GM12878 (cell line): ENCODE measurements around the gene PCBP1. TPM values are rescaled to one million over a fixed set of nuclear protein-coding genes. Genes with fewer than 3 reads are reported as not detected.

Experiments used
- BCL11A ChIP-seq: IDR thresholded peaks from 2 replicates; pipeline ENCODE4 v1.6.1; 2011; ENCODE audit warnings: low read depth, low read length
- BHLHE40 ChIP-seq, 2 experiments: fragments of 450-650 bp in 1 of 2; IDR thresholded peaks; 2 replicates each; pipeline ENCODE4 v1.6.1; 2011 to 2017; ENCODE audit warnings: low read depth in 2 of 2, borderline replicate concordance in 1 of 2, improper control_type of control experiment in 1 of 2, low read length in 1 of 2, mild to moderate bottlenecking in 1 of 2
- BRCA1 ChIP-seq: IDR thresholded peaks from 2 replicates; pipeline ENCODE4 v1.6.1; 2011; ENCODE audit warnings: low read depth, low read length, improper control_type of control experiment
- CBX5 ChIP-seq: sonication (generic); IDR thresholded peaks from 2 replicates; pipeline ENCODE4 v1.6.1; 2016; ENCODE audit warnings: low read depth, moderate library complexity, mild to moderate bottlenecking, inconsistent platforms
- CHD2 ChIP-seq: IDR thresholded peaks from 2 replicates; pipeline ENCODE4 v1.6.1; 2011; ENCODE audit warnings: low read depth, low read length, improper control_type of control experiment, borderline replicate concordance
- CREB1 ChIP-seq: IDR thresholded peaks from 2 replicates; pipeline ENCODE4 v1.6.1; 2012; ENCODE audit warnings: low read depth, mild to moderate bottlenecking, inconsistent platforms
- FOXK2 ChIP-seq: fragments of 450-650 bp; IDR thresholded peaks from 2 replicates; pipeline ENCODE4 v1.6.1; 2017; ENCODE audit warnings: mild to moderate bottlenecking, moderate library complexity
- FOXM1 ChIP-seq: IDR thresholded peaks from 2 replicates; pipeline ENCODE4 v1.6.1; 2012; ENCODE audit warnings: low read depth, mild to moderate bottlenecking, inconsistent platforms, low read length, moderate library complexity
- HDAC2 ChIP-seq: fragments of 200-600 bp; sonication (generic); IDR thresholded peaks from 2 replicates; pipeline ENCODE4 v1.6.1; 2017
- IRF4 ChIP-seq: IDR thresholded peaks from 2 replicates; pipeline ENCODE4 v1.6.1; 2011; ENCODE audit warnings: low read depth, low read length
- JUND ChIP-seq: IDR thresholded peaks from 2 replicates; pipeline ENCODE4 v1.6.1; 2012; ENCODE audit warnings: low read depth, mild to moderate bottlenecking, low read length, improper control_type of control experiment, moderate library complexity
- KDM1A ChIP-seq: fragments of 200-600 bp; sonication (generic); IDR thresholded peaks from 2 replicates; pipeline ENCODE4 v1.6.1; 2016; ENCODE audit warnings: borderline replicate concordance
- MTA3 ChIP-seq: IDR thresholded peaks from 2 replicates; pipeline ENCODE4 v1.6.1; 2012; ENCODE audit warnings: low read length, inconsistent platforms, borderline replicate concordance
- NFIC ChIP-seq: IDR thresholded peaks from 2 replicates; pipeline ENCODE4 v1.6.1; 2012; ENCODE audit warnings: low read depth, mild to moderate bottlenecking, inconsistent platforms, low read length, moderate library complexity
- PAX8 ChIP-seq: fragments of 450-650 bp; IDR thresholded peaks from 2 replicates; pipeline ENCODE4 v1.6.1; 2017; ENCODE audit warnings: mild to moderate bottlenecking, moderate library complexity
- POLR2A ChIP-seq: IDR thresholded peaks from 2 replicates; pipeline ENCODE4 v1.6.1; 2011; ENCODE audit warnings: low read depth, mild to moderate bottlenecking, low read length
- RB1 ChIP-seq: fragments of 450-650 bp; formaldehyde crosslinking; IDR thresholded peaks from 2 replicates; pipeline ENCODE4 v1.6.1; 2017; ENCODE audit warnings: mild to moderate bottlenecking, borderline replicate concordance
- RELA ChIP-seq: fragments of 450-650 bp; IDR thresholded peaks from 2 replicates; pipeline ENCODE4 v1.8.0; 2014; ENCODE audit warnings: borderline replicate concordance; ENCODE audit not compliant: partially characterized antibody
- SIN3A ChIP-seq: IDR thresholded peaks from 2 replicates; pipeline ENCODE4 v1.6.1; 2012; ENCODE audit warnings: low read depth, low read length, improper control_type of control experiment
- SMARCA5 ChIP-seq: fragments of 450-650 bp; IDR thresholded peaks from 2 replicates; pipeline ENCODE4 v1.6.1; 2017; ENCODE audit warnings: mild to moderate bottlenecking
- SMC3 ChIP-seq: IDR thresholded peaks from 2 replicates; pipeline ENCODE4 v1.6.1; 2011; ENCODE audit warnings: low read length, improper control_type of control experiment, borderline replicate concordance
- SRF ChIP-seq, 2 experiments: IDR thresholded peaks; 2 replicates each; pipeline ENCODE4 v1.6.1; 2011; ENCODE audit warnings: low read depth in 2 of 2, low read length in 2 of 2, mild to moderate bottlenecking in 1 of 2, moderate library complexity in 1 of 2
- YBX1 ChIP-seq: fragments of 450-650 bp; IDR thresholded peaks from 2 replicates; pipeline ENCODE4 v1.6.1; 2016; ENCODE audit warnings: antibody characterized with exemption
- ZBED1 ChIP-seq: IDR thresholded peaks from 2 replicates; pipeline ENCODE4 v1.6.1; 2016; ENCODE audit warnings: borderline replicate concordance
- polyA plus RNA-seq, 11 experiments: library from polyadenylated mRNA; depleted of rRNA in 4 of 11; unstranded in 6 of 11; stranded (reverse) in 5 of 11; fragments of >200 nt; fragmentation: Nextera tagmentation in 4 of 11; fragmentation: Illumina TruSeq in 1 of 11; extraction: Ambion mirVana in 4 of 11; extraction: Trizol in 1 of 11; gene quantifications; 1 replicate in 1 of 11; 2 replicates in 10 of 11; pipeline versions ENCODE4 v1.2.1 to v1.2.3, GENCODE V29; 2011 to 2016; ENCODE audit warnings: inconsistent platforms in 2 of 11, missing spikeins in 2 of 11, low read depth in 1 of 11
- total RNA-seq, 4 experiments: library from RNA; depleted of rRNA in 3 of 4; stranded (reverse); fragments of >200 nt in 3 of 4; fragmentation: Illumina TruSeq in 1 of 4; extraction: Trizol in 1 of 4; gene quantifications; 2 replicates each; pipeline versions ENCODE4 v1.2.1 to v1.2.3, GENCODE V29; 2013 to 2021
- TF ChIP-seq, protein P1 (sequence below): IDR thresholded peaks from 2 replicates; pipeline ENCODE4 v1.6.1; 2011; ENCODE audit warnings: mild to moderate bottlenecking, low read depth, low read length, moderate library complexity; ENCODE audit not compliant: insufficient replicate concordance
- TF ChIP-seq, protein P2 (sequence below): fragments of 450-650 bp; IDR thresholded peaks from 2 replicates; pipeline ENCODE4 v1.6.1; 2016; ENCODE audit warnings: mild to moderate bottlenecking
- TF ChIP-seq, protein P3 (sequence below): IDR thresholded peaks from 2 replicates; pipeline ENCODE4 v1.6.1; 2011; ENCODE audit warnings: borderline replicate concordance, low read depth, mild to moderate bottlenecking, moderate library complexity, low read length; ENCODE audit not compliant: insufficient read depth, poor library complexity, severe bottlenecking
- TF ChIP-seq, protein P4 (sequence below), 3 experiments: IDR thresholded peaks in 2 of 3; conservative IDR thresholded peaks in 1 of 3; 2 replicates each; pipeline ENCODE4 v1.5.1; 2011; ENCODE audit warnings: low read depth in 3 of 3, low read length in 3 of 3, mild to moderate bottlenecking in 3 of 3, control low read depth in 2 of 3, moderate library complexity in 2 of 3, inconsistent platforms in 1 of 3, mixed read lengths in 1 of 3; ENCODE audit not compliant: control insufficient read depth in 2 of 3, insufficient read depth in 1 of 3; ENCODE audit errors: extremely low read depth in 1 of 3

Gene PCBP1
- total and polyA plus RNA-seq, 10 of the 15 experiments (the other 5 are each of a cell fraction or from before 2014, with no cell fraction given), result 24.4 to 494 (median 130) TPM

DNA sequence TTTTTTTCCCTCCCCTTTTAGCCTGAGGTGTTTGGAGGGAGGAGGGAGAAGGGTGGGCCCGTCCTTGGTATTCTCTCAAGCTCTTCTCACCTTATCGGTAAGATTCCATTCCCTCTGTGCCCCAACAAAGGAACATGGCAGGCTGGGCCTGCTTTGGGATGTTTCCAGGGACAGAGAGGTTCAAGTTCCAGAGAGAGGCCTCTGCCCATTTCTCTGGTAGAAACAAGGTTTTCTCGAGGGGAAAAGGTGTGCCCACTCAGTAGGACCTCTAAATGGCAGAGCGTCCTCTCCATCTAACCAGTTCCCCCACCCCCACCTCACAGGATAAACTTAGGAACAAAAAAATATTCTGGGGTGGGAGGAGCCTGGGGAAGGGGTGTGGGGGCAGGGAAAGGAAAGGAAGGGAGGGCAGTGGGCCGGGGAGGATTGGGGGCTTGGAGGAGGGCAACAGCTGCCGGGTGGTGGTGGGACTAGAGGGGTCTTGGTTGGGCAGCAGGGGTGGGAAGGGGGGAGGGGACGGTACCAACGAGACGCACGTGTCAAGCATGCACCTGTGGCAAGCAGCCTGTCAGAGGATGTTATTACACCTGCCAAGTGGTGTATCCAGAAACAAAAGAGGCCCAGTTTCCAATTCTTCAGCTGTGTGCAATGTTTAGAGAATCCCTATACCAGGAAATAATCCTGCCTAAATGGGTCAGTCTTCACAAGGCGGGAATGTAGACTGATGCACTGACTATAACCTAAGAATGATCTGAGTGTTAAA, 2.1 kb downstream of the PCBP1 start (continued):
- TF ChIP-seq, protein P1, sequence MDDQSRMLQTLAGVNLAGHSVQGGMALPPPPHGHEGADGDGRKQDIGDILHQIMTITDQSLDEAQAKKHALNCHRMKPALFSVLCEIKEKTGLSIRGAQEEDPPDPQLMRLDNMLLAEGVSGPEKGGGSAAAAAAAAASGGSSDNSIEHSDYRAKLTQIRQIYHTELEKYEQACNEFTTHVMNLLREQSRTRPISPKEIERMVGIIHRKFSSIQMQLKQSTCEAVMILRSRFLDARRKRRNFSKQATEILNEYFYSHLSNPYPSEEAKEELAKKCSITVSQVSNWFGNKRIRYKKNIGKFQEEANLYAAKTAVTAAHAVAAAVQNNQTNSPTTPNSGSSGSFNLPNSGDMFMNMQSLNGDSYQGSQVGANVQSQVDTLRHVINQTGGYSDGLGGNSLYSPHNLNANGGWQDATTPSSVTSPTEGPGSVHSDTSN, result no peak
- TF ChIP-seq CREB1 (no peak), NFIC (no peak), SRF (IDR thresholded peaks at IDR 0.05; ENCODE audit: low read depth in 2 of 2, low read length in 2 of 2) (no peak), BCL11A (no peak), SIN3A (no peak), IRF4 (no peak), CBX5 (no peak), CHD2 (no peak; the same call in 1 of the 2 replicates), FOXK2 (no peak), KDM1A (no peak), SMC3 (no peak), HDAC2 (no peak), YBX1 (no peak), PAX8 (no peak), BHLHE40 (IDR thresholded peaks at IDR 0.05; ENCODE audit: borderline replicate concordance in 1 of 2, low read depth in 2 of 2, low read length in 1 of 2) (peak; percentile 85 to 86), JUND (no peak), RELA (no peak), RB1 (no peak), MTA3 (no peak), ZBED1 (no peak), SMARCA5 (no peak), FOXM1 (no peak), POLR2A (peak; percentile 74), BRCA1 (no peak)
- TF ChIP-seq, protein P2, sequence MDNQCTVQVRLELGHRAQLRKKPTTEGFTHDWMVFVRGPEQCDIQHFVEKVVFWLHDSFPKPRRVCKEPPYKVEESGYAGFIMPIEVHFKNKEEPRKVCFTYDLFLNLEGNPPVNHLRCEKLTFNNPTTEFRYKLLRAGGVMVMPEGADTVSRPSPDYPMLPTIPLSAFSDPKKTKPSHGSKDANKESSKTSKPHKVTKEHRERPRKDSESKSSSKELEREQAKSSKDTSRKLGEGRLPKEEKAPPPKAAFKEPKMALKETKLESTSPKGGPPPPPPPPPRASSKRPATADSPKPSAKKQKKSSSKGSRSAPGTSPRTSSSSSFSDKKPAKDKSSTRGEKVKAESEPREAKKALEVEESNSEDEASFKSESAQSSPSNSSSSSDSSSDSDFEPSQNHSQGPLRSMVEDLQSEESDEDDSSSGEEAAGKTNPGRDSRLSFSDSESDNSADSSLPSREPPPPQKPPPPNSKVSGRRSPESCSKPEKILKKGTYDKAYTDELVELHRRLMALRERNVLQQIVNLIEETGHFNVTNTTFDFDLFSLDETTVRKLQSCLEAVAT, result peak; percentile 49; the same call in 1 of the 2 replicates
- TF ChIP-seq, protein P3, sequence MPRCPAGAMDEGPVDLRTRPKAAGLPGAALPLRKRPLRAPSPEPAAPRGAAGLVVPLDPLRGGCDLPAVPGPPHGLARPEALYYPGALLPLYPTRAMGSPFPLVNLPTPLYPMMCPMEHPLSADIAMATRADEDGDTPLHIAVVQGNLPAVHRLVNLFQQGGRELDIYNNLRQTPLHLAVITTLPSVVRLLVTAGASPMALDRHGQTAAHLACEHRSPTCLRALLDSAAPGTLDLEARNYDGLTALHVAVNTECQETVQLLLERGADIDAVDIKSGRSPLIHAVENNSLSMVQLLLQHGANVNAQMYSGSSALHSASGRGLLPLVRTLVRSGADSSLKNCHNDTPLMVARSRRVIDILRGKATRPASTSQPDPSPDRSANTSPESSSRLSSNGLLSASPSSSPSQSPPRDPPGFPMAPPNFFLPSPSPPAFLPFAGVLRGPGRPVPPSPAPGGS, result peak; percentile 8
- TF ChIP-seq, protein P4, sequence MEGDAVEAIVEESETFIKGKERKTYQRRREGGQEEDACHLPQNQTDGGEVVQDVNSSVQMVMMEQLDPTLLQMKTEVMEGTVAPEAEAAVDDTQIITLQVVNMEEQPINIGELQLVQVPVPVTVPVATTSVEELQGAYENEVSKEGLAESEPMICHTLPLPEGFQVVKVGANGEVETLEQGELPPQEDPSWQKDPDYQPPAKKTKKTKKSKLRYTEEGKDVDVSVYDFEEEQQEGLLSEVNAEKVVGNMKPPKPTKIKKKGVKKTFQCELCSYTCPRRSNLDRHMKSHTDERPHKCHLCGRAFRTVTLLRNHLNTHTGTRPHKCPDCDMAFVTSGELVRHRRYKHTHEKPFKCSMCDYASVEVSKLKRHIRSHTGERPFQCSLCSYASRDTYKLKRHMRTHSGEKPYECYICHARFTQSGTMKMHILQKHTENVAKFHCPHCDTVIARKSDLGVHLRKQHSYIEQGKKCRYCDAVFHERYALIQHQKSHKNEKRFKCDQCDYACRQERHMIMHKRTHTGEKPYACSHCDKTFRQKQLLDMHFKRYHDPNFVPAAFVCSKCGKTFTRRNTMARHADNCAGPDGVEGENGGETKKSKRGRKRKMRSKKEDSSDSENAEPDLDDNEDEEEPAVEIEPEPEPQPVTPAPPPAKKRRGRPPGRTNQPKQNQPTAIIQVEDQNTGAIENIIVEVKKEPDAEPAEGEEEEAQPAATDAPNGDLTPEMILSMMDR (IDR thresholded peaks at IDR 0.05 in 2 of 3, conservative IDR thresholded peaks at IDR 0.05 in 1 of 3; ENCODE audit: control insufficient read depth in 2 of 3, extremely low read depth in 1 of 3, insufficient read depth in 1 of 3, low read depth in 3 of 3, low read length in 3 of 3), result no peak
